B cell (primary cell): ENCODE results near the gene FAM72A.
"Not testable (repeated sequence)": the region's sequence is repeated elsewhere in the genome, so short reads cannot be mapped to it uniquely, and the experiment has no call there.

Experiments used
- CTCF ChIP-seq: fragments of 200-600 bp; IDR thresholded peaks from one replicate; pipeline ENCODE4 v1.8.0; 2022; ENCODE audit warnings: antibody characterized with exemption, mild to moderate bottlenecking
- EZH2 ChIP-seq: IDR thresholded peaks from 2 replicates; pipeline ENCODE4 v1.6.1; 2012; ENCODE audit warnings: borderline replicate concordance, low read depth, mild to moderate bottlenecking, moderate library complexity, low read length; ENCODE audit not compliant: insufficient read depth, poor library complexity, severe bottlenecking

- not testable (repeated sequence) for TF ChIP-seq CTCF, EZH2
Observed at GRCh38 chr1:206218765-206219164, 16.1 kb upstream of the FAM72A start.
